WTC11 (cell line): ENCODE results near the gene BDH1. TPM values are rescaled to one million over a fixed set of nuclear protein-coding genes. Genes with fewer than 3 reads are reported as not detected.
"Not testable (repeated sequence)": the region's sequence is repeated elsewhere in the genome, so short reads cannot be mapped to it uniquely, and the experiment has no call there.

Experiments used
- ATAC-seq: fragments of 200-7000 bp; cut with Tn5 transposase; 2 replicates; pipeline ENCODE4 v1.10.0; 2021; ENCODE audit warnings: mild to moderate bottlenecking, moderate library complexity
- CTCF ChIA-PET: fragments of 300-600 bp; sonication (Branson Sonifier 250); formaldehyde crosslinking; loops from one replicate; lab custom pipeline; 2021; ENCODE audit warnings: antibody characterized with exemption; lab: Charles Lee
- POLR2A ChIA-PET: fragments of 350-600 bp; sonication (Branson Sonifier 250); formaldehyde crosslinking; loops from one replicate; lab custom pipeline; 2021; ENCODE audit warnings: antibody characterized with exemption; lab: Charles Lee
- DNase-seq: peaks from one replicate; pipeline ENCODE4 v3.0.0; 2021; ENCODE audit warnings: low spot score
- H3K27ac Mint-ChIP-seq: 2 replicates; pipeline ENCODE4 v1.8.0; 2021; ENCODE audit warnings: mixed read lengths
- H3K27me3 Mint-ChIP-seq: 2 replicates; pipeline ENCODE4 v1.8.0; 2021; ENCODE audit warnings: low read depth, mild to moderate bottlenecking, moderate library complexity, mixed read lengths
- H3K36me3 Mint-ChIP-seq: 2 replicates; pipeline ENCODE4 v1.8.0; 2021; ENCODE audit warnings: mixed read lengths
- H3K4me1 Mint-ChIP-seq: 2 replicates; pipeline ENCODE4 v1.8.0; 2022; ENCODE audit warnings: mixed read lengths
- H3K4me3 Mint-ChIP-seq: 2 replicates; pipeline ENCODE4 v1.8.0; 2021; ENCODE audit warnings: mild to moderate bottlenecking, moderate library complexity, mixed read lengths
- H3K9me3 Mint-ChIP-seq: 2 replicates; pipeline ENCODE4 v1.8.0; 2021; ENCODE audit warnings: mixed read lengths
- CBFB ChIP-seq: sonication (generic); formaldehyde crosslinking; IDR thresholded peaks from 2 replicates; pipeline ENCODE4 v1.8.1; 2022; ENCODE audit warnings: mild to moderate bottlenecking, low read depth, missing genetic modification reagents
- ELF4 ChIP-seq: sonication (generic); formaldehyde crosslinking; IDR thresholded peaks from 2 replicates; pipeline ENCODE4 v1.8.1; 2022; ENCODE audit warnings: low read depth, mild to moderate bottlenecking, moderate library complexity, missing genetic modification reagents
- ESRRA ChIP-seq: sonication (generic); formaldehyde crosslinking; IDR thresholded peaks from 2 replicates; pipeline ENCODE4 v1.8.1; 2022; ENCODE audit warnings: mild to moderate bottlenecking, missing genetic modification reagents, borderline replicate concordance
- SP1 ChIP-seq: sonication (generic); formaldehyde crosslinking; conservative IDR thresholded peaks from 2 replicates; pipeline ENCODE4 v1.8.1; 2022; ENCODE audit warnings: missing genetic modification reagents
- TEAD1 ChIP-seq: sonication (generic); formaldehyde crosslinking; IDR thresholded peaks from 2 replicates; pipeline ENCODE4 v1.8.0; 2022; ENCODE audit warnings: mild to moderate bottlenecking, missing genetic modification reagents
- total RNA-seq: library from RNA; stranded (reverse); gene quantifications from 3 replicates; pipeline ENCODE4 v1.2.3, GENCODE V29; 2021
- TF ChIP-seq, protein P1 (sequence below): sonication (generic); formaldehyde crosslinking; IDR thresholded peaks from 2 replicates; pipeline ENCODE4 v1.8.1; 2023; ENCODE audit warnings: mild to moderate bottlenecking, missing genetic modification reagents, borderline replicate concordance
- TF ChIP-seq, protein P2 (sequence below): fragments of 200-600 bp; IDR thresholded peaks from 2 replicates; pipeline ENCODE4 v1.8.0; 2022; ENCODE audit warnings: antibody characterized with exemption
- TF ChIP-seq, protein P3 (sequence below): sonication (generic); formaldehyde crosslinking; IDR thresholded peaks from 2 replicates; pipeline ENCODE4 v1.8.1; 2023; ENCODE audit warnings: mild to moderate bottlenecking, missing genetic modification reagents, moderate library complexity
- TF ChIP-seq, protein P4 (sequence below): fragments of 250-450 bp; sonication (Bioruptor Pico); IDR thresholded peaks from 2 replicates; pipeline ENCODE4 v1.9.0; 2021; ENCODE audit warnings: moderate library complexity, mild to moderate bottlenecking, inconsistent platforms, borderline replicate concordance
- TF ChIP-seq, protein P5 (sequence below): sonication (generic); formaldehyde crosslinking; IDR thresholded peaks from 2 replicates; pipeline ENCODE4 v1.8.0; 2023; ENCODE audit warnings: mild to moderate bottlenecking, missing genetic modification reagents

The BDH1 gene
- total RNA-seq, 1 experiment from 2014 or later, result 26.8 TPM

DNA sequence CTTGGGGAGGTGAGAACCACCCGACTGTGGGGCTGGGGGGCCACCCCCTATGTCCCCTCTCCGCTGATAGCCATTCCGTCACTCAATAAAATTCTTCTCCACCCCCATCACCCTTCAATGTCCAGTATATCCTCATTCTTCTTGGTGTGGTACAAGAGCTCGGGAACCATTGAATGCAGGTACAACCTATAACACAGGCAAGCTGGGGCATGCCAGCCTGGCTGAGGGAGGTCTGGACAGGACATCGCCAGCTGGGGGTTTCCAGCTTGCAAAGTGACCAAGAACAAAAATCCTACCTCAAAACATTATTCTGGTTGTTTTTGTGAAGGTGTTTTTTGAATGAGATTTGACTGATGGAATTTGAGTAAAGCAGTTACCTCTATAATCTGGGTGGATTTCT lies 19.6 kb upstream of the BDH1 start (continued):
- TF ChIP-seq, protein P1, sequence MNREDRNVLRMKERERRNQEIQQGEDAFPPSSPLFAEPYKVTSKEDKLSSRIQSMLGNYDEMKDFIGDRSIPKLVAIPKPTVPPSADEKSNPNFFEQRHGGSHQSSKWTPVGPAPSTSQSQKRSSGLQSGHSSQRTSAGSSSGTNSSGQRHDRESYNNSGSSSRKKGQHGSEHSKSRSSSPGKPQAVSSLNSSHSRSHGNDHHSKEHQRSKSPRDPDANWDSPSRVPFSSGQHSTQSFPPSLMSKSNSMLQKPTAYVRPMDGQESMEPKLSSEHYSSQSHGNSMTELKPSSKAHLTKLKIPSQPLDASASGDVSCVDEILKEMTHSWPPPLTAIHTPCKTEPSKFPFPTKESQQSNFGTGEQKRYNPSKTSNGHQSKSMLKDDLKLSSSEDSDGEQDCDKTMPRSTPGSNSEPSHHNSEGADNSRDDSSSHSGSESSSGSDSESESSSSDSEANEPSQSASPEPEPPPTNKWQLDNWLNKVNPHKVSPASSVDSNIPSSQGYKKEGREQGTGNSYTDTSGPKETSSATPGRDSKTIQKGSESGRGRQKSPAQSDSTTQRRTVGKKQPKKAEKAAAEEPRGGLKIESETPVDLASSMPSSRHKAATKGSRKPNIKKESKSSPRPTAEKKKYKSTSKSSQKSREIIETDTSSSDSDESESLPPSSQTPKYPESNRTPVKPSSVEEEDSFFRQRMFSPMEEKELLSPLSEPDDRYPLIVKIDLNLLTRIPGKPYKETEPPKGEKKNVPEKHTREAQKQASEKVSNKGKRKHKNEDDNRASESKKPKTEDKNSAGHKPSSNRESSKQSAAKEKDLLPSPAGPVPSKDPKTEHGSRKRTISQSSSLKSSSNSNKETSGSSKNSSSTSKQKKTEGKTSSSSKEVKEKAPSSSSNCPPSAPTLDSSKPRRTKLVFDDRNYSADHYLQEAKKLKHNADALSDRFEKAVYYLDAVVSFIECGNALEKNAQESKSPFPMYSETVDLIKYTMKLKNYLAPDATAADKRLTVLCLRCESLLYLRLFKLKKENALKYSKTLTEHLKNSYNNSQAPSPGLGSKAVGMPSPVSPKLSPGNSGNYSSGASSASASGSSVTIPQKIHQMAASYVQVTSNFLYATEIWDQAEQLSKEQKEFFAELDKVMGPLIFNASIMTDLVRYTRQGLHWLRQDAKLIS, result no peak
- TF ChIP-seq, protein P2, sequence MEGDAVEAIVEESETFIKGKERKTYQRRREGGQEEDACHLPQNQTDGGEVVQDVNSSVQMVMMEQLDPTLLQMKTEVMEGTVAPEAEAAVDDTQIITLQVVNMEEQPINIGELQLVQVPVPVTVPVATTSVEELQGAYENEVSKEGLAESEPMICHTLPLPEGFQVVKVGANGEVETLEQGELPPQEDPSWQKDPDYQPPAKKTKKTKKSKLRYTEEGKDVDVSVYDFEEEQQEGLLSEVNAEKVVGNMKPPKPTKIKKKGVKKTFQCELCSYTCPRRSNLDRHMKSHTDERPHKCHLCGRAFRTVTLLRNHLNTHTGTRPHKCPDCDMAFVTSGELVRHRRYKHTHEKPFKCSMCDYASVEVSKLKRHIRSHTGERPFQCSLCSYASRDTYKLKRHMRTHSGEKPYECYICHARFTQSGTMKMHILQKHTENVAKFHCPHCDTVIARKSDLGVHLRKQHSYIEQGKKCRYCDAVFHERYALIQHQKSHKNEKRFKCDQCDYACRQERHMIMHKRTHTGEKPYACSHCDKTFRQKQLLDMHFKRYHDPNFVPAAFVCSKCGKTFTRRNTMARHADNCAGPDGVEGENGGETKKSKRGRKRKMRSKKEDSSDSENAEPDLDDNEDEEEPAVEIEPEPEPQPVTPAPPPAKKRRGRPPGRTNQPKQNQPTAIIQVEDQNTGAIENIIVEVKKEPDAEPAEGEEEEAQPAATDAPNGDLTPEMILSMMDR, result no peak
- TF ChIP-seq, protein P3, sequence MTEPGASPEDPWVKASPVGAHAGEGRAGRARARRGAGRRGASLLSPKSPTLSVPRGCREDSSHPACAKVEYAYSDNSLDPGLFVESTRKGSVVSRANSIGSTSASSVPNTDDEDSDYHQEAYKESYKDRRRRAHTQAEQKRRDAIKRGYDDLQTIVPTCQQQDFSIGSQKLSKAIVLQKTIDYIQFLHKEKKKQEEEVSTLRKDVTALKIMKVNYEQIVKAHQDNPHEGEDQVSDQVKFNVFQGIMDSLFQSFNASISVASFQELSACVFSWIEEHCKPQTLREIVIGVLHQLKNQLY (CRISPR knock-in tag), result no peak
- no peak for TF ChIP-seq ESRRA (CRISPR knock-in tag)
- no peak for TF ChIP-seq ELF4 (CRISPR knock-in tag)
- no peak for TF ChIP-seq CBFB (CRISPR knock-in tag)
- TF ChIP-seq, protein P4, sequence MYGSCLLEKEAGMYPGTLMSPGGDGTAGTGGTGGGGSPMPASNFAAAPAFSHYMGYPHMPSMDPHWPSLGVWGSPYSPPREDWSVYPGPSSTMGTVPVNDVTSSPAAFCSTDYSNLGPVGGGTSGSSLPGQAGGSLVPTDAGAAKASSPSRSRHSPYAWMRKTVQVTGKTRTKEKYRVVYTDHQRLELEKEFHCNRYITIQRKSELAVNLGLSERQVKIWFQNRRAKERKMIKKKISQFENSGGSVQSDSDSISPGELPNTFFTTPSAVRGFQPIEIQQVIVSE, result no peak

DNA sequence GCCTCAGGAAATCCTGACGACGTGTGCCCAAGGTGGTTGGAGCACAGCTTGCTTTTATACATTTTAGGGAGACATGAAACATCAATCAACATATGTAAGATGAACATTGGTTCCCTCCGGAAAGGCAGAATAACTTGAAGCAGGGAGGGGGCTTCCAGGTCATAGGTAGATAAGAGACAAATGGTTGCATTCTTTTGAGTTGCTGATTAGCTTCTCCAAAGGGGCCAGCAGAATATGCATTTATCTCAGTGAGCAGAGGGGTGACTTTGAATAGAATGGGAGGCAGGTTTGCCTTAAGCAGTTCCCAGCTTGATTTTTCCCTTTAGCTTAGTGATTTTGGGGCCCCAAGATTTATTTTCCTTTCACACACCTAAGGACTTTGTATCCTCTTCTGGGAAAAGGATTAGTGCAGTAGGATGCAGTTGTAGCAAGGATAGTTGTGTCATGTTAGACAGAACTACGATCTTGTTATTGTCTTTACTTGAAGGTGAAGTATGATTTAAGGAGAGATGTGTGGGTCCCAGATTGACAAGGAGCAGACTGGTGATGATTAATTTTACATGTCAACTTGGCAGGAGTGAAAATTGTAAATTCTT lies 18.7 kb upstream of the BDH1 start:
- peak overlapping the region; percentile 43 for H3K4me3 Mint-ChIP-seq

More for the DNA sequence above, 18.7 kb upstream of the BDH1 start:
- peaks cover 32% of the 10 kb centered on the region for H3K36me3 Mint-ChIP-seq
- ATAC-seq, result peak; percentile 38
- POLR2A ChIA-PET, DNase-seq: not testable (repeated sequence)
- peak overlapping the region; percentile 98 for H3K27ac Mint-ChIP-seq
- peaks cover 69% of the 10 kb centered on the region for H3K4me1 Mint-ChIP-seq
- H3K27me3 Mint-ChIP-seq, result peaks cover 12% of the 10 kb centered on the region
- CTCF ChIA-PET, result interaction anchor here (1.0 to 4.0 kb wide), 4 partner anchors 17 to 27 kb away, joined by 4 to 29 read pairs (median 6); no protein-coding TSS in a partner anchor
- TF ChIP-seq TEAD1 (CRISPR knock-in tag) (peak; percentile 77; the same call in 1 of the 2 replicates), SP1 (CRISPR knock-in tag) (0 out of 2 replicates have a peak, but pooled peaks have one; percentile 14)
- TF ChIP-seq, protein P5, sequence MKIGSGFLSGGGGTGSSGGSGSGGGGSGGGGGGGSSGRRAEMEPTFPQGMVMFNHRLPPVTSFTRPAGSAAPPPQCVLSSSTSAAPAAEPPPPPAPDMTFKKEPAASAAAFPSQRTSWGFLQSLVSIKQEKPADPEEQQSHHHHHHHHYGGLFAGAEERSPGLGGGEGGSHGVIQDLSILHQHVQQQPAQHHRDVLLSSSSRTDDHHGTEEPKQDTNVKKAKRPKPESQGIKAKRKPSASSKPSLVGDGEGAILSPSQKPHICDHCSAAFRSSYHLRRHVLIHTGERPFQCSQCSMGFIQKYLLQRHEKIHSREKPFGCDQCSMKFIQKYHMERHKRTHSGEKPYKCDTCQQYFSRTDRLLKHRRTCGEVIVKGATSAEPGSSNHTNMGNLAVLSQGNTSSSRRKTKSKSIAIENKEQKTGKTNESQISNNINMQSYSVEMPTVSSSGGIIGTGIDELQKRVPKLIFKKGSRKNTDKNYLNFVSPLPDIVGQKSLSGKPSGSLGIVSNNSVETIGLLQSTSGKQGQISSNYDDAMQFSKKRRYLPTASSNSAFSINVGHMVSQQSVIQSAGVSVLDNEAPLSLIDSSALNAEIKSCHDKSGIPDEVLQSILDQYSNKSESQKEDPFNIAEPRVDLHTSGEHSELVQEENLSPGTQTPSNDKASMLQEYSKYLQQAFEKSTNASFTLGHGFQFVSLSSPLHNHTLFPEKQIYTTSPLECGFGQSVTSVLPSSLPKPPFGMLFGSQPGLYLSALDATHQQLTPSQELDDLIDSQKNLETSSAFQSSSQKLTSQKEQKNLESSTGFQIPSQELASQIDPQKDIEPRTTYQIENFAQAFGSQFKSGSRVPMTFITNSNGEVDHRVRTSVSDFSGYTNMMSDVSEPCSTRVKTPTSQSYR (CRISPR knock-in tag), result 0 out of 2 replicates have a peak, but pooled peaks have one; percentile 23
- peaks cover 32% of the 10 kb centered on the region for H3K9me3 Mint-ChIP-seq
